ENCODE results near the gene PPP1R16B.

DNA sequence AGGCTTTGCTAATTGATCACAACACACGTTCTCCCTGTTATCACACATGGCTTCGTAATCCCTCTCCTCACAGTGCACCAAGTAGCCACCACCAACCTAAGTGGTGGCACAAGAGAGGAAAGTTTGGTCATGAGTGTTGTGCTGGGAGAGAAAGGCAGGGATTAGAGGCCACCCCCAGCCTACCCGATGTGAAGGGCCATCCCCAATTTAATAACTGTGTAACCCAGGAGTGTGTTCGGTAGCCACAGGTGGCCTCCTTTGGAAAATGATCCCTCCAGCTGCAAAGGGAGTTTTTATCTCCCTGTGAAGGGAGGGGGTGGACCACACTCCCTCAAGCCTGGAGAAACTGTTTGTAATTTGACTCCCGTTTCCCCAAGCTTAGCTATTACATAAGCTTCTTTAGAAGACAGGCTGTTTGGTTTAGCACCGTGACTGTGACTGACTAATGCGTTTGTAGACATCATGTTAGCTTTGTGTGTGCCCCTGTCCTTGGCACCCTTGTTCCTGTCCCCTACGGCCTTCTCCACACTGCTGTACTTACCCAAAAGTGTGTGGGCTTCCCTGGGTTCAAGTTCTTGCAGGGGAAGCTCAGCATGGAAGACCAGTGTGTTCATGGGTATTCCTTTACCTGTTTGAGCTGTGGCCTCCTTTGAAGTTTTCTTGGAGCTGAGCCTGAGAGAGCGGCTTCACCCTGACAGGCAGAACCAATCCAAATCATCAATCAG, 20.6 kb downstream of the PPP1R16B start:
- TF ChIP-seq CTCF (IDR thresholded peaks at IDR 0.05; ENCODE audit: poor library complexity): no peak
- TF ChIP-seq EZH2 (IDR thresholded peaks at IDR 0.05; ENCODE audit: borderline replicate concordance): no peak
- no peak for TF ChIP-seq EZH2phosphoT487 (IDR thresholded peaks at IDR 0.05; ENCODE audit: low read depth, severe bottlenecking, unreplicated experiment)
